Activated CD8-positive, alpha-beta memory T cell treated with anti-CD3 and anti-CD28 coated beads for 36 hours (primary cell): ENCODE data around the gene IL11. TPM values are rescaled to one million over a fixed set of nuclear protein-coding genes. Genes with fewer than 3 reads are reported as not detected.

Source experiments
- CTCF ChIA-PET: fragments of 350-600 bp; sonication (Branson Sonifier 250); formaldehyde crosslinking; loops from one replicate; lab custom pipeline; 2021; ENCODE audit warnings: antibody characterized with exemption; lab: Charles Lee
- POLR2A ChIA-PET: fragments of 350-600 bp; sonication (Branson Sonifier 250); formaldehyde crosslinking; loops from one replicate; lab custom pipeline; 2021; ENCODE audit warnings: antibody characterized with exemption; lab: Charles Lee
- total RNA-seq, 2 experiments: library from RNA; stranded (reverse); gene quantifications; one replicate each; pipeline ENCODE4 v1.2.3, GENCODE V29; 2021

IL11 gene
- total RNA-seq, 2 experiments from 2014 or later: 0.08 to 0.21 TPM

- POLR2A ChIA-PET: no interaction called here
- CTCF ChIA-PET: interaction anchor here (0.8 to 1.1 kb wide), 2 partner anchors 96 to 1121 kb away, joined by 3 read pairs; no protein-coding TSS in a partner anchor
Measured at GRCh38 chr19:55322204-55322885, 47.9 kb downstream of the IL11 start.

GRCh38 chr19:55321466-55322137 lies 48.7 kb downstream of the IL11 start:
- POLR2A ChIA-PET: no interaction called here
- CTCF ChIA-PET: no interaction called here

DNA sequence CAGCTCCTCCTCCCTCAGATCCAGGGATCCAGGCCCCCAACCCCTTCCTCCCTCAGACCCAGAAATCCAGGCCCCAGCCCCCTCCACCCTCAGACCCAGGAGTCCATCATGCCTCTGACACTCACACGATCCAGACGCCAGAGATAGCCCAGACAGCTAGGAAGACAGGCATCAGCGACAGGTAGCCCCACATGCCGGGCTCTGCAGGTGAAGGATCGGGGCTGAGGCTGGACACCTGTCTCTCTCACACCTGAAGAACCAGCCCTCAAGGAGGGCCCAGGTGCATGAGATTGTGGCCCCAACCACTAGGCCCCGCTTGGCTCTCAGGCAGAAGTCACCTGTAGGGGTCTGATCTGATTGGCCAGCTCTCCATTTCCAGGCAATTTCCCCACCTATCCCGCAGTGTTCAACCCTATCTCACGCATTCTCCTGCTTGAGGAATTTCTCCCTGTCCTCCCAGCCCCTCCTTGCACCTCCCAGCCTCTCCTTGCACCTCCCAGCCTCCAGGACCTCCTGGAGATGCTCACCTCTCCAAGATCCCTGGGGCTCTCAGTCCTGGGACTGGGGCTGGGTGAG lies 49.3 kb downstream of the IL11 start:
- ChIA-PET POLR2A (no interaction called here), CTCF (no interaction called here)

- ChIA-PET CTCF (no interaction called here), POLR2A (no interaction called here)
Measured at GRCh38 chr19:55319785-55320184, 50.5 kb downstream of the IL11 start.

- ChIA-PET CTCF (interaction anchor here (1.9 kb wide), 1 partner anchor 15 kb away, joined by 7 read pairs; no protein-coding TSS in a partner anchor), POLR2A (no interaction called here)
Measured at GRCh38 chr19:55316646-55317045, 53.6 kb downstream of the IL11 start.

DNA sequence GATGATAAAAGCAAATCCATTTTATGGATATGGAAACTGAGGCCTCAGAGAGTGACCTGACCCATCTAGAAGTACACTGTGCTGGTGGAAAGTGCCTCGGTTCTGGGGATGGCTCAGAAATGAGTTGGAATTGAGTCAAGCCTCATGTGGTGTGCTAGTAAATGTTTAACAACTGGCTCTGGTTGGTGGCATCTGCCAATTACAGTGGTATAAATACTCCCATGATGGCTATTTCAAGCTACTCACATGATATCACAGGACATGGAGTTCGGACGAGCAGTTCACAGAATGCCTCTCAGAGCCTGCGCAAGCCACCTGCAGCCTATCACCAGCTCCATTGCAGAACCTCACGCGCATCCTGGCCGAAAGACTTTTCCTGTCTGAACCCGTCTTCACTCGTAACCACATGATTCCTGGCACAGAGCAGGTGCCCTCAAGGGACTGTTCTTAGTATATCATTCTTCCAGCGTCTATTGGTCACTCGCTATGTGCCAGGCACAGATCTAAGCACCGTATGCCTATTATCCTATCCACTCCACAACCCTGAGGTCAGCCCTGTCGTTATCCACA lies 54.2 kb downstream of the IL11 start:
- ChIA-PET CTCF (interaction anchor here (1.9 kb wide), 1 partner anchor 14 kb away, joined by 7 read pairs; no protein-coding TSS in a partner anchor), POLR2A (no interaction called here)

GRCh38 chr19:55314396-55314795 lies 55.9 kb downstream of the IL11 start:
- POLR2A ChIA-PET: no interaction called here
- CTCF ChIA-PET: no interaction called here

Other genes starting within 250 kb of the IL11 start
- not detected for gene TNNT1, start 221.3 kb downstream of the IL11 start, total RNA-seq
- not detected for gene TNNI3, start 212.7 kb downstream of the IL11 start, total RNA-seq
- not detected for gene DNAAF3, start 203.8 kb downstream of the IL11 start, total RNA-seq
- gene SYT5, start 190.2 kb downstream of the IL11 start, total RNA-seq: not detected
- not detected for gene PTPRH, start 161.0 kb downstream of the IL11 start, total RNA-seq
- gene TMEM86B, start 141.7 kb downstream of the IL11 start, total RNA-seq: 1 to 10 TPM; 6.5 to 7.6 TPM
- gene PPP6R1, start 111.4 kb downstream of the IL11 start, total RNA-seq: 100 to 1,000 TPM; 226 to 230 TPM
- gene HSPBP1, start 90.4 kb downstream of the IL11 start, total RNA-seq: 10 to 100 TPM; 74.4 to 79.6 TPM
- gene BRSK1, start 86.5 kb downstream of the IL11 start, total RNA-seq: 1 to 10 TPM; 4.8 to 5.7 TPM
- gene TMEM150B, start 45.1 kb downstream of the IL11 start, total RNA-seq: under 1 TPM in 1 of 2 experiments, not detected in 1; 0.31 TPM
- 10 to 100 TPM; 17.4 to 18.1 TPM for gene KMT5C, start 30.6 kb downstream of the IL11 start, total RNA-seq
- gene COX6B2, start 15.7 kb downstream of the IL11 start, total RNA-seq: not detected
- gene GARIN5B, start 7.2 kb downstream of the IL11 start, total RNA-seq: not detected
- gene TMEM190, start 6.4 kb upstream of the IL11 start, total RNA-seq: not detected
- 10 to 100 TPM; 11.3 to 12.1 TPM for gene TMEM238, start 13.8 kb upstream of the IL11 start, total RNA-seq
- gene RPL28, start 15.5 kb upstream of the IL11 start, total RNA-seq: 1,000 to 10,000 TPM; 2,223 to 2,277 TPM
- 100 to 1,000 TPM; 296 to 311 TPM for gene UBE2S, start 37.3 kb upstream of the IL11 start, total RNA-seq
- not detected for gene SHISA7, start 72.8 kb upstream of the IL11 start, total RNA-seq
- gene ISOC2, start 91.2 kb upstream of the IL11 start, total RNA-seq: 10 to 100 TPM; 34.4 to 36.6 TPM
- not detected for gene C19orf85, start 94.3 kb upstream of the IL11 start, total RNA-seq
- gene ZNF628, start 106.2 kb upstream of the IL11 start, total RNA-seq: 1 to 10 TPM; 6.4 to 7.4 TPM
- 10 to 100 TPM; 32.7 to 33.1 TPM for gene NAT14, start 114.7 kb upstream of the IL11 start, total RNA-seq
- under 1 TPM; 0.63 to 0.99 TPM for gene SSC5D, start 118.0 kb upstream of the IL11 start, total RNA-seq
- gene SBK2, start 166.7 kb upstream of the IL11 start, total RNA-seq: not detected
- not detected for gene SBK3, start 175.1 kb upstream of the IL11 start, total RNA-seq
- gene ZNF579, start 210.4 kb upstream of the IL11 start, total RNA-seq: 1 to 10 TPM; 6.9 to 7.5 TPM
- gene FIZ1, start 229.1 kb upstream of the IL11 start, total RNA-seq: 10 to 100 TPM; 17.4 to 17.8 TPM
- 10 to 100 TPM; 11.9 to 13.2 TPM for gene ZNF524, start 229.8 kb upstream of the IL11 start, total RNA-seq
- 10 to 100 TPM; 11.8 to 12.0 TPM for gene ZNF865, start 235.2 kb upstream of the IL11 start, total RNA-seq